Activated CD4-positive, alpha-beta T cell treated with anti-CD3 and anti-CD28 coated beads, Interleukin-2, amount 10 ng/mL, durations not matched to agents 24 days and 14 days (primary cell): Measurements from ENCODE around the gene RASGEF1C. TPM values are rescaled to one million over a fixed set of nuclear protein-coding genes. Genes with fewer than 3 reads are reported as not detected.

Source experiments
- DNase-seq: peaks from one replicate; pipeline ENCODE4 v3.0.0; 2022
- H3K27ac Mint-ChIP-seq: one replicate; pipeline ENCODE4 v1.8.0; 2022; ENCODE audit warnings: mild to moderate bottlenecking, mixed read lengths
- H3K27me3 Mint-ChIP-seq: one replicate; pipeline ENCODE4 v1.8.0; 2022; ENCODE audit warnings: mixed read lengths
- H3K36me3 Mint-ChIP-seq: one replicate; pipeline ENCODE4 v1.8.0; 2022; ENCODE audit warnings: low read depth, mild to moderate bottlenecking, mixed read lengths
- H3K4me1 Mint-ChIP-seq: one replicate; pipeline ENCODE4 v1.8.0; 2021; ENCODE audit warnings: mixed read lengths
- H3K4me3 Mint-ChIP-seq: one replicate; pipeline ENCODE4 v1.8.0; 2022; ENCODE audit warnings: mild to moderate bottlenecking, moderate library complexity, mixed read lengths
- H3K9me3 Mint-ChIP-seq: one replicate; pipeline ENCODE4 v1.8.0; 2021; ENCODE audit warnings: mixed read lengths
- intact Hi-C: fragments of 100-400 bp; cut with micrococcal nuclease; formaldehyde crosslinking; loops from one replicate; pipeline ENCODE4 v1.15.1; 2023
- total RNA-seq: library from RNA; stranded (reverse); gene quantifications from 2 replicates; pipeline ENCODE4 v1.2.3, GENCODE V29; 2022

The RASGEF1C gene
- total RNA-seq, 1 donor from 2014 or later = not detected

GRCh38 chr5:180170106-180170809 is 38.8 kb downstream of the RASGEF1C start:
- intact Hi-C loops = no loop called here
- no peaks in the 10 kb centered on the region for H3K36me3 Mint-ChIP-seq
- no peak overlapping the region for H3K27ac Mint-ChIP-seq
- no peaks in the 10 kb centered on the region for H3K4me1 Mint-ChIP-seq
- DNase-seq = no peak
- no peaks in the 10 kb centered on the region for H3K9me3 Mint-ChIP-seq
- H3K4me3 Mint-ChIP-seq = no peak overlapping the region
- H3K27me3 Mint-ChIP-seq = peaks cover 4% of the 10 kb centered on the region

GRCh38 chr5:180169248-180170105 is 39.5 kb downstream of the RASGEF1C start:
- H3K27me3 Mint-ChIP-seq = peaks cover 8% of the 10 kb centered on the region
- no peak overlapping the region for H3K27ac Mint-ChIP-seq
- no peak for DNase-seq
- no peak overlapping the region for H3K4me3 Mint-ChIP-seq
- intact Hi-C loops = no loop called here
- H3K9me3 Mint-ChIP-seq = no peaks in the 10 kb centered on the region
- no peaks in the 10 kb centered on the region for H3K4me1 Mint-ChIP-seq
- no peaks in the 10 kb centered on the region for H3K36me3 Mint-ChIP-seq

DNA sequence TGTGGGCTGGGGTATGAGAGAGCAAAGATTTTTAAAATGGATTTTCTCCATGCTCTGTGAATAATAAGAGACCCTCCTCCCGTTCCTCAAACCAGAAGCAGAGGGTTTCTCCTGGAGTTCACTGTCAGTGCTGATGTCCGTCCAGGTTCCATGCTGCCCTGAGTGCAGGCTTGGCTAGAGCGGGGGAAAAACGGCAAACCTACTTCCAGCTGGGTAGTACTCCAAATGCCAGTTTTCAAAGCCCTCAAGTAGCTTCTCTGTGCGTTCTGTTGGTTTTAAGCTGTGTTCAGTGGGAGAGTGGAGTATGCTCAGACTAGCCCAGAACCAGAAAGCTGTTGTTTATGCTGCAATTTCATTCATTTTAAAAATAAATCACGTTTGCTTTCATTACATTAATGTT is 40.3 kb downstream of the RASGEF1C start:
- no peak overlapping the region for H3K4me3 Mint-ChIP-seq
- H3K9me3 Mint-ChIP-seq = no peaks in the 10 kb centered on the region
- intact Hi-C loops = no loop called here

DNA sequence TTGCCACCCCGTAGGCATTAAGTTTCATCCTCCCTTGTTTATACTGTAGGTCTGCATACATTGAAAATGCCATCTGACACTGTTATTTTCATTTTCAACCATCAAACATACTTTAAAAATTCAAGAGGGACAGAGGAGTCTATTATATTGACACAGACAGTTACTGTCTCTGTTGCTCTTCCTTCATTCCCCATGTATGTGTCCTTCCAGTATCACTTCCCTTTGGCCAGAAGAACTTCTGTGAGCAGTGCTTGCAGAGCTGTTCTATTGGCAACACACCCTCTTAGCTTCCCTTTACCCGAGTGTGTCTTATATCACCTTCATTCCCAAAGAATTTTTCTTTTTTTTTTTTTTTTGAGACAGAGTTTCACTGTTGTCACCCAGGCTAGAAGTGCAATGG is 42.8 kb downstream of the RASGEF1C start:
- H3K27me3 Mint-ChIP-seq = peaks cover 12% of the 10 kb centered on the region
- intact Hi-C loops = no loop called here
- no peaks in the 10 kb centered on the region for H3K36me3 Mint-ChIP-seq
- H3K4me1 Mint-ChIP-seq = no peaks in the 10 kb centered on the region
- H3K9me3 Mint-ChIP-seq = no peaks in the 10 kb centered on the region
- no peak overlapping the region for H3K27ac Mint-ChIP-seq
- H3K4me3 Mint-ChIP-seq = no peak overlapping the region
- DNase-seq = no peak

More for the DNA sequence above, 40.3 kb downstream of the RASGEF1C start:
- Mint-ChIP-seq H3K36me3 (no peaks in the 10 kb centered on the region), H3K27me3 (peaks cover 12% of the 10 kb centered on the region), H3K4me1 (no peaks in the 10 kb centered on the region), H3K27ac (no peak overlapping the region)
- no peak for DNase-seq

GRCh38 chr5:180162304-180162661 is 46.7 kb downstream of the RASGEF1C start:
- intact Hi-C loops = no loop called here
- H3K4me1 Mint-ChIP-seq = no peaks in the 10 kb centered on the region
- no peak overlapping the region for H3K27ac Mint-ChIP-seq
- peaks cover 12% of the 10 kb centered on the region for H3K27me3 Mint-ChIP-seq
- H3K36me3 Mint-ChIP-seq = no peaks in the 10 kb centered on the region
- no peaks in the 10 kb centered on the region for H3K9me3 Mint-ChIP-seq
- no peak overlapping the region for H3K4me3 Mint-ChIP-seq
- DNase-seq = no peak

- no peaks in the 10 kb centered on the region for H3K36me3 Mint-ChIP-seq
These were observed 47.3 kb downstream of the RASGEF1C start for GRCh38 chr5:180161420-180162303.

GRCh38 chr5:180160789-180161188 is 48.2 kb downstream of the RASGEF1C start:
- Mint-ChIP-seq H3K36me3 (no peaks in the 10 kb centered on the region), H3K27ac (no peak overlapping the region), H3K9me3 (no peaks in the 10 kb centered on the region), H3K4me1 (no peaks in the 10 kb centered on the region), H3K27me3 (peaks cover 8% of the 10 kb centered on the region), H3K4me3 (no peak overlapping the region)
- DNase-seq = no peak
- intact Hi-C loops = no loop called here

More at GRCh38 chr5:180161420-180162303, 47.3 kb downstream of the RASGEF1C start:
- Mint-ChIP-seq H3K9me3 (no peaks in the 10 kb centered on the region), H3K27me3 (peaks cover 8% of the 10 kb centered on the region), H3K4me3 (no peak overlapping the region), H3K4me1 (no peaks in the 10 kb centered on the region), H3K27ac (no peak overlapping the region)
- DNase-seq = no peak
- intact Hi-C loops = no loop called here

GRCh38 chr5:180160215-180160614 is 48.8 kb downstream of the RASGEF1C start:
- Mint-ChIP-seq H3K9me3 (no peaks in the 10 kb centered on the region), H3K27ac (no peak overlapping the region), H3K4me3 (no peak overlapping the region), H3K27me3 (peaks cover 8% of the 10 kb centered on the region), H3K4me1 (no peaks in the 10 kb centered on the region), H3K36me3 (no peaks in the 10 kb centered on the region)
- intact Hi-C loops = no loop called here
- DNase-seq = no peak

DNA sequence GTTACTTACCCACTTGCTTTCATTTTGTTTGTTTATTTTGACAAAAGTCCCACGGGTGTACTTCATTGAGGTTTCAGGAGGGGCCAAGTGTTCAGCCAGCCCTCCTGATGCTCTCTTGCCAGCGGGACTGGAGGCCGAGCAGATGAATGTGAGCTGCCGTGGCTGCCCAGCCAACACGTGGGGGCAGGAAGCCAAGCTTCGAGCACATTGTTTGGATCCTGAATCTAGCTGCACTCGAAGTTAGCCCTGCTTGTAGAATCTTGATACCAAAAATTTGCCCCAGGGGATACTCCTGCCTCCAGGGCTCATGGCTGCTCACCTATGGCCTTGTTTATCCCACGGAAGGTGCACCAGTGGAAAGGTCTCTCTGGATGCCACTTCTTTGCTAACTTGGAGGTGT is 49.3 kb downstream of the RASGEF1C start:
- H3K4me3 Mint-ChIP-seq = no peak overlapping the region
- no peaks in the 10 kb centered on the region for H3K9me3 Mint-ChIP-seq
- no peaks in the 10 kb centered on the region for H3K4me1 Mint-ChIP-seq
- DNase-seq = no peak
- intact Hi-C loops = no loop called here
- H3K27me3 Mint-ChIP-seq = peaks cover 6% of the 10 kb centered on the region
- no peak overlapping the region for H3K27ac Mint-ChIP-seq
- H3K36me3 Mint-ChIP-seq = no peaks in the 10 kb centered on the region

DNA sequence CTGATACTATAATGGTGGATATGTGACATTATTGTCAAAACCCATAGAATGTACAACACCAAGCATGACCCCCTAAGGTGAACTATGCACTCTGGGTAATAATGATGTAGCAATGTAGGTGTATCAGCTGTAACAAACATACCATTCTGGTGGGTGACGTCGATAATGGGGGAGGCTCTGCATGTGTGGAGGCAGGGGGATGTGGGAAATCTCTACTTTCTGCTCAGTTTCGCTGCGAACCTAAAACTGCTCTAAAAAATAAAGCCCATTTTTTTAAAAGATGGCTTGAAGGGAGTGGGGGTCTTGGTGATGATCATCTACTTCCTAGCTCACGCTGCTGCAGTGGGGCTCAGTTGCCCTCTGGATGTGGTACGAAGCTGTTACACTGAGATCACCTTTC is 51.1 kb downstream of the RASGEF1C start:
- no peaks in the 10 kb centered on the region for H3K36me3 Mint-ChIP-seq
- H3K4me1 Mint-ChIP-seq = no peaks in the 10 kb centered on the region
- intact Hi-C loops = no loop called here
- DNase-seq = no peak
- no peak overlapping the region for H3K4me3 Mint-ChIP-seq
- H3K27ac Mint-ChIP-seq = no peak overlapping the region
- H3K27me3 Mint-ChIP-seq = no peaks in the 10 kb centered on the region
- no peaks in the 10 kb centered on the region for H3K9me3 Mint-ChIP-seq

DNA sequence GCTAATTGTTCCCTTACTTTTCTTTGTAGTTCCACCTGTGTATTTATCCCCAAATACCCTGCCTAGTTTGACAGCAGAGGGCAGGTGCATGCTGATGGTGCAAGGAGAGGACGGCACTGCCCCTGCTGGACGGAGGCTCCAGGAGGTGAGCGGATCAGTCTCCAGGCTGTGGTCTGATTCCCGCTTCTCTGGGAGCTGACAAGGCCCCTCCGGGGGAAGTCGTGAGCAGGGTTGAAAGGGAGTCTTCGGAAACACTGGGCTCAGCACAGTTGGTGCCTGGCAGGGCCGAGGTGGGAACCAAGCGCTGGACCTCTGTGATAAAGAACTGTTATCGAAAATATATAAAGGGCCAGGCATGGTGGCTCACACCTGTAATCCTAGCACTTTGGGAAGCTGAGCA is 52.9 kb downstream of the RASGEF1C start:
- Mint-ChIP-seq H3K9me3 (no peaks in the 10 kb centered on the region), H3K4me3 (no peak overlapping the region), H3K4me1 (no peaks in the 10 kb centered on the region), H3K27me3 (no peaks in the 10 kb centered on the region), H3K36me3 (no peaks in the 10 kb centered on the region), H3K27ac (no peak overlapping the region)
- intact Hi-C loops = no loop called here
- no peak for DNase-seq

- H3K9me3 Mint-ChIP-seq = no peaks in the 10 kb centered on the region
- no peaks in the 10 kb centered on the region for H3K27me3 Mint-ChIP-seq
- no peaks in the 10 kb centered on the region for H3K36me3 Mint-ChIP-seq
- intact Hi-C loops = no loop called here
- H3K27ac Mint-ChIP-seq = no peak overlapping the region
- H3K4me1 Mint-ChIP-seq = no peaks in the 10 kb centered on the region
- no peak overlapping the region for H3K4me3 Mint-ChIP-seq
- DNase-seq = no peak
These were observed 53.6 kb downstream of the RASGEF1C start for GRCh38 chr5:180155365-180155926.

DNA sequence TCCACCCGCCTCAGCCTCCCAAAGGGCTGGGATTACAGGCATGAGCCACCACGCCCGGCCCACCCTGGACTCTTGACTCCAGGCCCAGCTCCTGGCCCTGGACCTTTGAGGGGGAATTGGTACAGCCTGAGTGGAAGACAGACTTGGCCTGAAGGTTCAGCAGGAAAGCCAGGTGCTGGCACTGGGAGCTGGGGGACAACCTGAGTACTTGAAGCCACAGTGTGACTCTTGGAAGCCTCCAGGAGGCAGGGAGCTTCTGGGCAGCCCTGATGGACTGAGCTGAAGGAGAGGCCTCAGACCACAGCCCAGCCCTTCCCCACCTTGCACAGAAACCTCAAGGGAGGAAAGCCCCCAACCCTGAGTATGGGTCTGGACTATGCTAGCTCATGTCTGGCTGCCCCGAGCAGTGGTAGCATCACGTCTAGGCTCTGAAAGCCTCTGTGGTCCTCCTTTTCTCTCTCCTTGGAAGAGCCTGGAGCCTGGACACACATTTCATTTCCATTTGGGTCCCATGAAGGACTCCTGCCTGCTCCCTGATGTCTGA is 54.1 kb downstream of the RASGEF1C start:
- intact Hi-C loops = no loop called here
- no peak for DNase-seq
- Mint-ChIP-seq H3K4me3 (no peak overlapping the region), H3K4me1 (no peaks in the 10 kb centered on the region), H3K36me3 (no peaks in the 10 kb centered on the region), H3K27ac (no peak overlapping the region), H3K27me3 (no peaks in the 10 kb centered on the region), H3K9me3 (peaks cover 5% of the 10 kb centered on the region)
